LNCaP clone FGC (cell line): Measurements from ENCODE around the gene SLC43A3.
"Not testable (repeated sequence)": the region's sequence is repeated elsewhere in the genome, so short reads cannot be mapped to it uniquely, and the experiment has no call there.

Experiments used
- DNase-seq: peaks from one replicate; pipeline ENCODE4 v3.0.0-alpha.2; 2011; ENCODE audit warnings: low read depth
- H3K4me3 ChIP-seq: 2 replicates; pipeline ENCODE4 v1.5.1; 2011; ENCODE audit warnings: mild to moderate bottlenecking, low read depth, low read length, control low read depth
- CTCF ChIP-seq: IDR thresholded peaks from 2 replicates; pipeline ENCODE4 v1.5.1; 2012; ENCODE audit warnings: mild to moderate bottlenecking; ENCODE audit not compliant: control insufficient read depth, insufficient read depth; ENCODE audit errors: extremely low read depth

Gene SLC43A3

GRCh38 chr11:57446055-57446454, 19.1 kb upstream of the SLC43A3 start:
- H3K4me3 ChIP-seq = no peak overlapping the region
- DNase-seq = no peak
- no peak for TF ChIP-seq CTCF

DNA sequence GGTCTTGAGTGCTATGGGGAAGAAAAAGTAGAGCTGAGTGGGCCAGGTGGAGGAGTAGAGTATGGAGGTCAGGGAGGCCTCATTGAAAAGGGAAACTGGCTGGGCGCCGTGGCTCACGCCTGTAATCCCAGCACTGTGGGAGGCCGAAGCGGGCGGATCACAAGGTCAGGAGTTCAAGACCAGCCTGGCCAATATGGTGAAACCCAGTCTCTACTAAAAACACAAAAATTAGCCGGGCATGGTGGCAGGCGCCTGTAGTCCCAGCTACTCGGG, 18.1 kb upstream of the SLC43A3 start:
- H3K4me3 ChIP-seq, DNase-seq: not testable (repeated sequence)

DNA sequence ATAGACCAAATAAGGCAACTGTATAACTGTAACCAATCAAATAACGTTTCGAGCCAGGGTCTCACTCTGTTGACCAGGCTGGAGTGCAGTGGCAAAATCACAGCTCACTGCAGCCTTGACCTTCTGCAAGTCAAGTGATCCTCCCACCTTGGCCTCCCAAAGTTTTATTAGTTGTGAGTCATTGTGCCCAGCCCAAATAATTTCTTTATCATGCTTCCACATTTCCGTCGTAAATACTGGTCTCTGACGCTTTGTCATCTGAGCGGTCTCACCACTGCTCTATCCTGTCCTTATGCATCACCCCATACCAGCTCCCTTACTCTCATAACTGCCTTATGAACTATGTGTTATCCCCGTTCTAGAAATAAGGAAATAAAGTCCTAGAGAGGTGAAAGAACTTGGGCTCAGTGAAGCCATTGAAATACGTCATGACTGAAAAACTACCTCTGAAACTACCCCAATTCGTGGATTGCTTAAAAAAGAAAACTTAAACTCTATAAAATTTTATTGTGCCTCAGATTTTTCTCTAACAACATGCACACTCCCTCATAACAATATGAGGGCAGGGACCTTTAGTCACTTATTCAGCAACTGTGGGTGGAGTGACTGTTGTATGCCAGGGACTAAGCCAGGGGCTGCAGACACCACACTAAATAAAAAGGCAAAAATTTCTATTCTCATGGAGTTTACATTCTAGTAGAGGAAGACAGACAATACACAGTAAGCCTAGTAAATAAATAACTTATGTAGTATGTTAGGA, 17.6 kb upstream of the SLC43A3 start:
- no peak for DNase-seq
- TF ChIP-seq CTCF = no peak
- no peak overlapping the region for H3K4me3 ChIP-seq

- H3K4me3 ChIP-seq = no peak overlapping the region
- no peak for DNase-seq
- TF ChIP-seq CTCF = no peak
These were observed 14.0 kb upstream of the SLC43A3 start for GRCh38 chr11:57440744-57441414.

- TF ChIP-seq CTCF = no peak
- no peak for DNase-seq
- H3K4me3 ChIP-seq = no peak overlapping the region
These were observed 12.9 kb upstream of the SLC43A3 start for GRCh38 chr11:57439786-57440185.

DNA sequence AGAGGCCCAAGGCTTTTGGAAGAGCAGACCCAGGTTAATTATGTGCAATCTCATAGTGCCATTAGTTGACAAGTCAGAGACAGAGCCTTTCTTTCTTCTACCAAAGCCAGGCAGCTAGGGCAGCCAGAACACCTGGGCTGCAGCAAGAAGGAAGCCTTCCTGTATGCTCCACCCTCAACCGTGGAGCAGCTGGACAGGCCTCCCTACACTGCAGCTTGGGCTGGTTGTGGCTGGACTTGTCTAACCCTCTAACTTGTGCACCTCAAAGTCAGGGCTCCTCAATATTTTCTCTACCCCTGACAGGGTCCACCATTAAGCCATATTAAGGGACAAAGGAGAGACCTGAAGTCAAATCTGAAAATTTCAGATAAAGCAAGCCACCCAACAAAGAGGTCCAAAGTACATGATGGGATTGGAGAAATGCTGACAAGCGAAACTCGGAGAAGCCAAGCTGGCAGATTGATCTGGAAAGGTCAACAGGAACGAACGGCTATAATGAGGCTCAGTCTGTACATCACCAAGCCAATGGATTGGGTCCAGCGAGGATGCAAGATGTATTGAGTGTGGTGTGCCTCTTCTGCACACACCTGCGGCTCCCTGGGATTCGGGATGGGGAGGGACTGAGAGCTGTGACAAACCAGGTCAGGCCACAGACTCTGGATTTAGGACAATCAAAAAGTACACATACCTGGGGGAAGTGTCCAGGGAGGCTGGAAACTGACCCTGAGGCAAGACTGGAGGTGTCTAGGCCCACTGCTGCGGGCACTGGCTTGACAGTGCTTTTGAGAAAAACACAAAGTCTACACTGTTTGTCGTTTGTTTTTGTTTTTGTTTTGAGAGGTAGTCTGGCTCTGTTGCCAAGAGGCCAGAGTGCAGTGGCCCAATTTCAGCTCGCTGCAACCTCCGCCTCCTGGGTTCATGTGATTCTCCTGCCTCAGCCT, 11.7 kb upstream of the SLC43A3 start:
- no peak for DNase-seq
- no peak overlapping the region for H3K4me3 ChIP-seq
- no peak for TF ChIP-seq CTCF

DNA sequence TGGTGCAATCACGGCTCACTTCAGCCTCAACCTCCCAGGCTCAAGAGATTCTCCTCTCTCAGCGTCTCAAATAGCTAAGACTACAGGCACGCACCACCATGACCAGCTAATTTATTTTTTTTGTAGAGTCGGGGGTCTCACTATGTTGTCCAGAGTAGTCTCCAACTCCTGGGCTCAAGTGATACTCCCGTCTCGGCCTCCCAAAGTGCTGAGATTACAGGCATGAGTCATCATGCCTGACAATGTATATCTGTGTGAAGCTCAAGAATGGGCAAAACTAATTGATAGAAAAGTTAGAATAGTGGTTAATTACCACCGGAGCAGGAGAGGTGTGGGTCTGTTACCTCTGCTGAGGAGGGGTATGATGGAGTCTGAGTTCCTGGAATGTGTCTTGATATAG, 9.1 kb upstream of the SLC43A3 start:
- DNase-seq = no peak
- TF ChIP-seq CTCF = no peak
- H3K4me3 ChIP-seq = no peak overlapping the region
